ENCODE results near the gene MIEF2.

Gene MIEF2

GRCh38 chr17:18234853-18235380, 25.5 kb upstream of the MIEF2 start:
- no peak for DNase-seq (ENCODE audit: low read depth in 2 of 2)

GRCh38 chr17:18235743-18236256, 24.7 kb upstream of the MIEF2 start:
- DNase-seq (ENCODE audit: low read depth in 2 of 2): peak in 1 of 2 donors; percentile 42

GRCh38 chr17:18236494-18236893, 24.0 kb upstream of the MIEF2 start:
- no peak for DNase-seq (ENCODE audit: low read depth in 2 of 2)

- no peak for DNase-seq (ENCODE audit: low read depth in 2 of 2)
These were observed 23.0 kb upstream of the MIEF2 start for GRCh38 chr17:18237461-18237860.

GRCh38 chr17:18238299-18238698, 22.2 kb upstream of the MIEF2 start:
- no peak for DNase-seq (ENCODE audit: low read depth in 2 of 2)

GRCh38 chr17:18240449-18240848, 20.0 kb upstream of the MIEF2 start:
- no peak for DNase-seq (ENCODE audit: low read depth in 2 of 2)

- no peak for DNase-seq (ENCODE audit: low read depth in 2 of 2)
These were observed 19.1 kb upstream of the MIEF2 start for GRCh38 chr17:18241229-18241871.

GRCh38 chr17:18245038-18245776, 15.3 kb upstream of the MIEF2 start:
- DNase-seq (ENCODE audit: low read depth in 2 of 2): no peak

GRCh38 chr17:18246109-18246725, 14.2 kb upstream of the MIEF2 start:
- no peak for DNase-seq (ENCODE audit: low read depth in 2 of 2)

- DNase-seq (ENCODE audit: low read depth in 2 of 2): peak in 1 of 2 donors; percentile 46
These were observed 13.4 kb upstream of the MIEF2 start for GRCh38 chr17:18246880-18247612.

GRCh38 chr17:18247613-18248001, 12.9 kb upstream of the MIEF2 start:
- DNase-seq (ENCODE audit: low read depth in 2 of 2): no peak

- DNase-seq (ENCODE audit: low read depth in 2 of 2): peak; percentile 41 to 48
These were observed 12.1 kb upstream of the MIEF2 start for GRCh38 chr17:18248300-18248731.

GRCh38 chr17:18248811-18249210, 11.7 kb upstream of the MIEF2 start:
- DNase-seq (ENCODE audit: low read depth in 2 of 2): no peak

- no peak for DNase-seq (ENCODE audit: low read depth in 2 of 2)
These were observed 10.2 kb upstream of the MIEF2 start for GRCh38 chr17:18250259-18250658.

GRCh38 chr17:18250708-18251107, 9.8 kb upstream of the MIEF2 start:
- DNase-seq (ENCODE audit: low read depth in 2 of 2): no peak

GRCh38 chr17:18251204-18251603, 9.3 kb upstream of the MIEF2 start:
- no peak for DNase-seq (ENCODE audit: low read depth in 2 of 2)

GRCh38 chr17:18252160-18252559, 8.3 kb upstream of the MIEF2 start:
- no peak for DNase-seq (ENCODE audit: low read depth in 2 of 2)

GRCh38 chr17:18253187-18253884, 7.1 kb upstream of the MIEF2 start:
- no peak for DNase-seq (ENCODE audit: low read depth in 2 of 2)

- DNase-seq (ENCODE audit: low read depth in 2 of 2): no peak
These were observed 6.3 kb upstream of the MIEF2 start for GRCh38 chr17:18253947-18254821.
